NK-92 treated with Interleukin-12 subunit alpha and Interleukin-12 subunit beta, amount 100 ng/mL, for 24 hours (cell line): ENCODE measurements around the gene M1AP.

ENCODE experiments used
- DNase-seq: peaks from one replicate; lab custom pipeline; 2025; lab: John Stamatoyannopoulos, UW

The M1AP gene

DNA sequence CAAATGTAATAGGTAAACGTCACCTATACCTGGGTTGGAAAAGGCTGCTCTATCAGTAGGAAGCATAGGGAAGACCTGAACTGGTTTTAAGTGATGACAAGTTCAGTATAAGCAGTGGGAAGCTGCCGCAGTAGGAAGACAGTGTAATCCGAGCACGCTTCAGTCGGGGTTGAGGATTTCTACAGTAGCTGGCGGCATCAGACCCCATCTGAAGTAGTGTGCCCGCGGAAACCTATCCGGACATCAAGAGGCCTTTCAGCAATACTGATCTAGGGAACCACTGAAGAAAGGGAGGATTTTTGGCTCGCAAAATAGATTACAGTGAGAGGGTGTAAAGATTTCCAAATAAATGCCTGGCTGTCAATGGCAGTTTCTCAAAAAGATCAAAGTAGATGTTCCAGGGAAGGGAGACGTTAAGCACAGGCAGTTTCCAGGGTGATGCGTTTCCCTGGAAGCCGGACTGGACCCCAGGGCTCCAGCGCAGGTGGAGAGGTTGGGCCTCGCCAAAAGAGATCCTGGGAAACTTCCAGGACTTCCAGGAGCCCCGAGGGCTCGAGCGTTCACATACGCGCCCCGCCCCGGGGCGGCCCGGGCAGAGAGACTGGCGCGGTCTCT, 99.7 kb downstream of the M1AP start:
- no peak for DNase-seq

DNA sequence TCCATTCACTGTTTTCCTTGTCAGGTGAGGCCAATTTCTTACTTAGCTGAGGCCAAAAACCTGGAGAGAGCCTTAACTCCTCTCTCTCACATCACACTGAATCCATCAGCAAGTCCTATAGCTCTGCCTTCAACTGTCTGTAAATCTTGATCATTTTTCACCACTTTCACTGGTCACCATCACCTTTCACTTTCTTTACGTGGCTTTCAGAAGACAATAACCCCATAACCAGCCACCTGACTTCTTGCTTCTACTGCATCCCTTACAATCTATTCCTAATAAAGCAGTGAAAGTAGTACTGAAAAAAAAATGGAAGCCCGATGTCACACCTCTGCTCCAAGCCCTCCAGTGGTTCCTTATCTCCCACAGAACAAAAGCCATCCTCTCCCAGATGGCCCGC, 102.1 kb downstream of the M1AP start:
- DNase-seq = no peak

DNA sequence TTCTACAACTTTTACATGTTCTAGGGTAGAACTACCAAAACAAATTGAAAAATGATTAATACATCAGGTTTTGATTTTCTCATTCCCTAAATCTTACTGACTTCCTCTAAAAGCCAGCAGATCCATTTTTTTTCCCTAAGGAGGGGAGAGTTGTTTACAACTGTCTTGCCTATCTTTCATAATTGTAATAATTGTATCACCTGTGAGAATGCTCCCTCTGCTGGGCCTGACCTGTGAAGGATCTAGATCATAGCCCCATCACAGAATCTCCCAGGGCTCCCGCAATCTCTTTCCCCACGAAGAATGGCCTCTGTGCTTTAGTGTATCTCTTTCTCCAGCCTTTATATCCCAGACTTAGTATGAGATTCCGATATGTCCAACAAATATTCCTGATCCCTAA, 103.5 kb downstream of the M1AP start:
- no peak for DNase-seq

DNA sequence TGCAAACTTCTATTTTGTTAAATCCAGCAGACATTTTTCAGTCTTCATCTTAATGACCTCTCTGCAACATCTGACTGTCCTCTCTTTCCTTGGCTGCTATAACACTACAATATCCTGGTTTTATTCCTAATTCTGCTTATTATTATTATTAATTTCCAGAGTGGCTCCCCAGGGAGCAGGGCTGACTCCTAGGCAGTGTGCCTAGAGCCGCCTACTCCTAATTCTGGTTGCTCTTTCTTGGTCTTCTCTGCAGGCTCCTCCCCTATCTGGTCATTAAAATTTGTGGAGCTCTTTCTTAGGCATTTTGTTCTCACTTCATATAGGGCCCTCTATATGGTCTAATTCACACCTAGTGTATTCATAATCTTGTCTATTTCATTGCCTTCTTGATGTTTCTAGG, 105.2 kb downstream of the M1AP start:
- DNase-seq = no peak

DNA sequence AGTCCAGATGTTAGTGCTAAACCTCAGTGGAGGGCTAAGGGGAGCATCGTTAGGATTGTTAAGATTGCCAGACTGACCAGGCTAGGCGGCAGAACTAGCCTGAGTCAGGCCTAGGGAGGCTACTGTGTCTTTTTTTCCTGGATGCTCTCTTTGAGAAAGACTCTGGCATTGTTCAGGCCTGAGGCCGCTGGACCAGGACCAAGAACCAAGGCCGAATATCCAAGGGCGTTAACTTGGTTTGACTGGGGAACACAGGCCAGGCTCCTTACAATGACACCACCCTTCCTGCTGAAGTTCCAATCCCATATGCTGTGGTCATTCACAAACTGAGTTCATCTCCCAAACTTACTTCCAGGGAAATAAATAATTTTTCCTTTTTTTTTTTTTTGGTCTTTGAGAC, 107.8 kb downstream of the M1AP start:
- DNase-seq = no peak

DNA sequence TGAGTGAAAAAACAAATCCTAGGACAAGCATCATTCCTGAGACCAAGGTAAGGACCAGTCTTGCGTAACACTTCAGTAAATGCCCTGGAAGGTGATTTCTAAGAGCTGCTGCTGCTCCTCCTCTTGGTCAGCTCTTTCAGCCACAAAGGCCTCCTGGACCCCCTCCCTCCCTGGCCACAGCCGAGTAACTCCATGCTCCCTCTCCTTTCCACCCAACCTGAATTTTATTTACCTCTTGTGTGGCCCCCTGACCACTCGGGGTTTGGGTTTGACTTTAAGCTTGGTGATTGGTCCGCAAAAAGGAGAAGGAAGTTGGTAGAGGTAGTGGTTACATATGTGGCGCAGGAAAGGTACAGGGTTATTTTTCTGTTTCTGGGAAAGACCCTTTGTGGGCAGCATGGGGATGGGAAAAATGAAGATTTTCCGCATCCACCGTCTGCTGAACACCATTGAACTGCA, 109.2 kb downstream of the M1AP start:
- no peak for DNase-seq

DNA sequence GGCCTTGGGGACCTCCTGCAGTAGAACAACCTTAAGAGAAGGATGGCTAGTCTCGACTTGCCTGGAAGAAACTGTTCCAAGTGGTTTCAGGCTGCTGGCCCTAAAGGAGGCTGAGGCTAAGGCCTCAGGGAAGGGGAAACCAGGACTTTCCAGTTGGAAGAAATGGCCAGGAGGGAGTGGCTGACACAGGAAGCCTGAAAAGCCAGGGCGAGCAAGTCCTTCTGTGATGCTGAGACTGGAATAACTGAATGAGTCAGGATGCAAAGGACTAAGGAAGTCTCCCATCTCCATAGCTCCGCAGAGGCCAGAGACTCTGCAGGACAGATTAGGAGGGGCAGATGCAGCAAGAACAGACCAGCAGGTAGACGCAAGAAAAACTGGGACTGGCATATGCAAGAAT, 111.0 kb downstream of the M1AP start:
- no peak for DNase-seq

DNA sequence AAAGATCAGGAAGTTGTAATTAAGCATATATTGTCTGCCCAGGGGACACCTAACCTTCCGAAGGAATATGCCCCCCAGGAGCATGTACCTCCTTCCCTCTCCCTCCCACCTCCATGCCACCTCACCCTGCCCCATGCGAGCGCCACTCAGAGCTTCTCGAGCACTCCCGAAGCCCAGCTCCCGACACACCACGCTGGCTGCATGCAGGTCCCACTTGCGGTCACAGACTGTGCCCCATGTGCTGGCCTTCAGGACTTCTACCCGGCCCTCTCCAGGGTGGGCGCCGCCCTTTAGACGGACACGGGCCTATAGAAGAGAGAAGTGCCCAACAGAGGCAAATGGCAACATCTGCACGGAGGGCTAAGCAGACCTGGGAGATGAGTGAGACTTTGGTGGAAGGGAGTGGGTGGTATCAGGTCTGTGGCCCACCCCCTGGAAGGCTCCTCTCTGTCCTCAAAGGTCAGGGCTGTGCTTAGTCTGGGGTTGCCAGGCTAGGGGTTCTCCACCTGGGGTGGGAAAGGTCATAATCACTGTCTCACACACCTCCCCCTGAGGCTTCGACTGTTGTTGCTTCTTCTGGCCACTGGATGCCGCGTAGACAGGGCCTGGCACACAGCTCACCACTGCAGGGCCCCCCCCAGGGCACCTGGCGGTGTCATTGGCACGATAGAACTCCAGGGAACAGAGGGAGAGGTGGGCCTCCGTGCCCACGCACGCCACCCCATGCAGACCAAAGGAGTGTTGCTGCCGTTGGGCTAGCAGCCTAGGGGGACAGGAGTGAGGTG, 111.8 kb downstream of the M1AP start:
- no peak for DNase-seq

DNA sequence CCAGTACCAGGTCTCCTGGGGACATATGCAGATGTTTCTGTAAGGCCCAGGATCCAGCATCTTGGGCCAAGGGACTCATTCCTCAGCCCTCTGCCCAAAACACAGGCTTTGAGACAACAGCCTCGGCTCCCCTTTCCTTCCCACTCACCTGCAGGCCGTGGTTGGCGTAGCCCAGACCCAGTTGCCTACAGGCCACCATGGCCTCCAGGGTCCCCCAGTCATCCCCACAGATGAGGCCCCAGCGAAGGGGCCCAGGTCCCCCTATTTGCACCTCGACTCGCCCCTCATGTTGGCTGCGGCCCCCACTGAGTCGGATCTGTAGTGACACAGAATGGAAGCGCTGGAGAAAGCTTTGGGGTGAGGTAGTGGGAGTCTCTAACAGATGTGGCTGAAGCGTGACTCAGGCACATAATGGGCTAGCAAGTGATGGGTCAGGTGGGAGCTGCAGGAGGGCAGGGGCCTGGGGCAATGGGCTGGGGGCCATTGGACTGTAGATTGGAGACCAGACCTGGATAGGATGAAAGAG, 112.6 kb downstream of the M1AP start:
- no peak for DNase-seq

DNA sequence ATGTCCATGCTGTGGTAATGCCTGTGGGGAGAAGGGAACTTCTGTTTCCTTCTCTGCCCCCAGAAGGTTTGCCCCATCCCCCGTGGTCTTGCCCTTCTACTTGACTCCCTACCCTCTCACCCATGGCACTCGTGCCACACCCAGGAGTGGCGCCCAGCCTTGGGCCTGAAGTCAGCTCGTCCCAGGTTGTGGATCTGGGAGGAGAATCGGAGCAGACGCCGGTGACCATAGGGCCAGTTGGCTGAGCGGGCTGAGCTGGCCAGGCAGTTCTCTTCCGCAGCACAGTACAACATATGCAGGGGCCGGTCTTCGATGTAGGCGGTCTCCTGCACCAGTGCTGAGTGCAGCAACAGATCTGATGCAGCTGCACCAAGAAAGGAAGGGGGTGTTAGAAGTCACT, 113.7 kb downstream of the M1AP start:
- no peak for DNase-seq

DNA sequence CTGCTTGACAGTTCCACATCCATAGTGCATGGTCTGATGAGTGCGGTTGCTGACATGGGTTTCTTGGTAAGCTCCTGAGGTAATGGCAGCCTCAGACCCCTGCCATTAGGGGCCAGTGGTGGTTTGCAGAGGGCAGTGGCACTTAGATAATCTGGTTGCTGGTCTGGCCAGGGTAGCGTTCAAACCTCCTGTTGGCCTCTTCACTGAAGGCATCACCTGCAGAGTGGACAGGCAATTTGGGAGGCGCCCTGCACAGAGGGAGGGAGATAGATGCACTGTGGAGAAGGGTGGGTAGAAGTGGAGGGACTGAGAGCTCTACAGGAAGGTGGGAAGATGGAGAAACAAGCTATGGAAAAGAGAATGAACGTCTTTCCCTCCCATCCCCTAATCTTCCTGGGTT, 114.7 kb downstream of the M1AP start:
- DNase-seq = no peak

DNA sequence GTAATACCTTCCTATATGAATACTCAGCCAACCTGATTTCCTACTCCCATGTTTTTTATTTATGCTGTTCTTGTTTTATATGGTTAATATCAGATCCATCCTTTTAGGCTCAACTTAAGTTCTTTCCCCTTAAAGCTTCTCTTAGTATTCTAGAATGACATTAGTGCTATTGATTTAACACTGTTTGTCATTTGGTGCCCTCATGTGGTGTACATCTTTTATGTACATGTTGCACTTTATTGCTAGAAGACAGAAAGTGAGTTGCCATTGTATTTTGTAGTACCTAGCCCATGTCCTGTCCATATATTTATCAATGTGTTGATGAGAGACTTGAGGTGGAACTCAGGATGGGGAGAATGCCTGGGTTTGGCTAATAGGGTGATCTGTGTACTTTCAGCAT, 115.9 kb downstream of the M1AP start:
- DNase-seq = no peak

DNA sequence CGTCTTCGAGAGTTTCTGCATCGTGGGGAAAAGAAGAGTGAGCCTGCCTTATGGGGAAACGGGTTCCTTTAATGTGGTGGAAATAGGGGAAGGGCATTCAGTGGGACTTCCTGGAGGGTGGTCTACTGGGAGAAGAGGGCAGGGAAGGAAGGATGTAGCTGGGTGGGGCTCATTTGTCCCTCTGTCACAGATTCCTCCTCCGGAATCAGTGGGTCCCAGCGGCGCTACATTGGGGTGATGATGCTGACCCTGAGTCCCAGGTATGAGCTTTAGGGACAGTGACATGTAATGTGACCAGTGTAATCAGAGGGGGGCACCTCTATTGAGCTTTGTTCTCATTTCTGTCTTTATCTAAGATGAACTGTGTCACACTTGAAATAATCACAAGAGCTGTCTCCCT, 116.5 kb downstream of the M1AP start:
- no peak for DNase-seq

DNA sequence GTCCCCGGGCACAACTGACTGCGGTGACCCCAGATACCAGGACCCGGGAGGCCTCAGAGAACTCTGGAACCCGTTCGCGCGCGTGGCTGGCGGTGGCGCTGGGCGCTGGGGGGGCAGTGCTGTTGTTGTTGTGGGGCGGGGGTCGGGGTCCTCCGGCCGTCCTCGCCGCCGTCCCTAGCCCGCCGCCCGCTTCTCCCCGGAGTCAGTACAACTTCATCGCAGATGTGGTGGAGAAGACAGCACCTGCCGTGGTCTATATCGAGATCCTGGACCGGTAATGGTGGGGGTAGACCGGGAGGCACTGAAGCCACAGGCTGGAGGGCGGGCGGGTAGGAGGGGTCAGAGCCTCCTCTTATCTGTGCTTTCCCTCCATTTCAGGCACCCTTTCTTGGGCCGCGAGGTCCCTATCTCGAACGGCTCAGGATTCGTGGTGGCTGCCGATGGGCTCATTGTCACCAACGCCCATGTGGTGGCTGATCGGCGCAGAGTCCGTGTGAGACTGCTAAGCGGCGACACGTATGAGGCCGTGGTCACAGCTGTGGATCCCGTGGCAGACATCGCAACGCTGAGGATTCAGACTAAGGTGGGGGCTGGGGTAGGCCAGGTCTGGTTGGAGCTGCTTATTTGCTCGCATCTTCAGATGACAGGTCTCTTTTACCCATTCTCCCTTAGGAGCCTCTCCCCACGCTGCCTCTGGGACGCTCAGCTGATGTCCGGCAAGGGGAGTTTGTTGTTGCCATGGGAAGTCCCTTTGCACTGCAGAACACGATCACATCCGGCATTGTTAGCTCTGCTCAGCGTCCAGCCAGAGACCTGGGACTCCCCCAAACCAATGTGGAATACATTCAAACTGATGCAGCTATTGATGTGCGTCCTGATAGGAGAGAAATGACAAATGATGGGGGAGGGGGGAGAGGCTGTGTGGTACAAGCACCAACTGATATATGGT, 117.6 kb downstream of the M1AP start:
- DNase-seq = peak; percentile 64

DNA sequence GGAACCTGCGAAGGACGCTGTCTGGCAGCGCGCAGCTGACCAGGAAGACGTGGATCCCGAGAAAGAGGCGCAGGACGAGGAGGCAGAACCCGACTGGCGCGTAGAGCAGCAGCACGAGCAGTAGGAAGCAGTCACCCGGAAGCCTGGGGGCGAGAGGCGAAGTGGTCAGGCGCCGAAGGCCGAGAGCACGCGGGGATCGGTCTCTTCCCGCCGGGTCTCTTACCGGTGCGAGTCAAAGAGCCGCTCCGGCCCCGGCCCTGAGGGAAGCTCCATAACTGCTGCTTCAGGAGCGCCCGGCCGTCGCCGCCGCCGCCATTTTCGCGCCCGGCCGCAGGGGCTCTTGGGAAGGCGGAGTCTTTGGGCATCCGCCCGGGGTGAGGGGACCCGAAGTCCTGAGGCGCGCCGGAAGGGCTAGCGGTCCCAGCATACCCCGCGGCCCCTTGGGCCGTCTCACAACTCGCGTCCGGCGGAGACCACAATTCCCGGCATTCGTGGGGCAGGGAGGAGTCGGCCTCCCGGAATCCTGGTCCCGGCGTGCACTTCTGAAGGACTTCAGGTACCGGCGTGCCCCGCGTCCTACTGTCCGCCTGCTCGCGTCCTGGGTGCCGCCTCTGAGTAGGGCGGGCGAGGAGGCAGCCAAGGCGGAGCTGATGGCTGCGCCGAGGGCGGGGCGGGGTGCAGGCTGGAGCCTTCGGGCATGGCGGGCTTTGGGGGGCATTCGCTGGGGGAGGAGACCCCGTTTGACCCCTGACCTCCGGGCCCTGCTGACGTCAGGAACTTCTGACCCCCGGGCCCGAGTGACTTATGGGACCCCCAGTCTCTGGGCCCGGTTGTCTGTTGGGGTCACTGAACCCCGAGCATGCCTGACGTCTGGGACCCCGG, 118.5 kb downstream of the M1AP start, which contains the start of the genes AUP1 and HTRA2:
TSS of gene AUP1 (minus strand) at position 350 of the 882 bp plus-strand sequence. CDS start at position 273, 77 bp downstream.
TSS of gene HTRA2 (plus strand) at position 577 of the 882 bp plus-strand sequence. CDS start at position 651, 74 bp downstream.
- DNase-seq = peak; percentile 97

DNA sequence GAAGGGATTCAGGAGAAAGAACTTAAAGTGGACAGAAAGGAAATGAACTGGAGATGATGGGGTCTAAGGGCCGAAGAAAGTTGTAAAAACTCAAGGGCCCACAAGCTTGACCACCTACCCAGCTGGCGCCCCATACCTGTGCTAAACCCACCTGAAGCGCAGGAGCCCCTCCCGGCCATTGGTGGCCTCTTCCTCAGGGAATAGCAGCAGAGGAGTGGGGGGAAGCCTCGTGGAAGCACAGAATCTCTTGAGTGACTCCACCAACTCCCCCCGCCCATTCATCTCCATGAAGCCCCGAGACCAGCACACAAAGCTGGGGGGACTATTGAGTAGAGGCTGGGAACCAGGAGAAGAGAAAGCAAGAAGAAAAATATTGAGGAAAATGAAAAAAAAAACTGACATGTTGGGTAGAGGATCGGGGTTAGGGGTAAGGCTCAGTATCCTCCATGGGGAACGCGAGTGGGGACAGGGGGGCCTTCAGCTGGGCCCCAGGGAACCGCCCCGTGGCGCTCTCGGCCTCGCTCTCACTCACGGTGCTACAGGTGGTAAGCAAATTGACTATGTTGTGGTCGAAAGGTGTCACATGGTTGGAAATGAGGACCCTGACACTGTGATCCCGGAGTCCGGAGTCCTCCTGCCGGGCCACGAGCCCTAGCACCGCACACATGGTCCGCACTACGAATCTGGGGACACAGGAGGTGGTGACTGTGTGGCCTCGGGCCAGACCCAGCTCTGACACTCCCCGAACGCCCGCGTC, 119.4 kb downstream of the M1AP start:
- no peak for DNase-seq

DNA sequence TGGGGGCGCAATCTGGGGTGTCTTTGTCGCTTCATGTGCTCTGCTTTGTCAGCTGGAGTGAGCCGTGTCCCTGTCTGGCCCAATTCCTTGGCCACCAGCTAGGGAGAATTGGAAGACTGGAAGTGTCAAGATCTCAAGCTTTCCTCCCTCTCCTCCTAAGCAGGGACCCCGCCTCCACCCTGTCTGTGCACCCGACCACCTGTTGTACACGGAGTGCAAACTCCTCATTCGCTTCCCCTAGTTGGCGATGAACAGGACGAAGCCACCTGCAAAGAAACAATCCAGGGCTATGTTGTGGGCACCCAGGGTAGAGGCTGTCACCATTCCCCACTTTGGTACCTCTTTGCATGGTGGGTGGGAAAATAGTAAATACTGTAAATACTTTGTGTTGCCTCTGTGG, 120.4 kb downstream of the M1AP start:
- no peak for DNase-seq

DNA sequence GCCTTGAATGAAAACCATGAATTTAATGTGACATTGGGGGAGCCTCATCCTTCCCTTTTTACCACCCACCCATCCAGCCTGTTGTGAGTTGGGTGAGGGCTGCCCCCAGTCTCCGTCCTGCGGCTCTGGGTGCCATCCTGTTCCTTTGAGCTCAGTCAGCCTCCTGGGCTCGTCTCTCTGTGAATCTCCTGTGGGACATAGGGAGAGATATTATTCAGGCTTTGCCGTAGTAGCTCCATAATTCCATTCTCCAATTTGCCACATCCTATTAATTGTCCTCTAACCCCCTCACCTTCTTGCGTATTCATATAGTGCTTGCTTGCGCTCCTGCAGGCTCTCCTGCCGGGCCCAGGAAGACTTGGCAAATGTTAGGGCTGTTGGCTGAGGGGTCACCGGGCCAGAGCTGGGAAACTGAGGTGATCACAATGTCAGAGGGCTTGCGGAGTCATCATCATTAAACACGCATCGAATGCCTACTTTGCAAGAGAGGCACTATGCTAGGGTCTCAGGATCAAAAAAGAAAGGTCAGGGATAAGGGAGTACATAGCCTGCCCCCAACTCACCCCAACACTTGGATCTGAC, 121.4 kb downstream of the M1AP start:
- no peak for DNase-seq

DNA sequence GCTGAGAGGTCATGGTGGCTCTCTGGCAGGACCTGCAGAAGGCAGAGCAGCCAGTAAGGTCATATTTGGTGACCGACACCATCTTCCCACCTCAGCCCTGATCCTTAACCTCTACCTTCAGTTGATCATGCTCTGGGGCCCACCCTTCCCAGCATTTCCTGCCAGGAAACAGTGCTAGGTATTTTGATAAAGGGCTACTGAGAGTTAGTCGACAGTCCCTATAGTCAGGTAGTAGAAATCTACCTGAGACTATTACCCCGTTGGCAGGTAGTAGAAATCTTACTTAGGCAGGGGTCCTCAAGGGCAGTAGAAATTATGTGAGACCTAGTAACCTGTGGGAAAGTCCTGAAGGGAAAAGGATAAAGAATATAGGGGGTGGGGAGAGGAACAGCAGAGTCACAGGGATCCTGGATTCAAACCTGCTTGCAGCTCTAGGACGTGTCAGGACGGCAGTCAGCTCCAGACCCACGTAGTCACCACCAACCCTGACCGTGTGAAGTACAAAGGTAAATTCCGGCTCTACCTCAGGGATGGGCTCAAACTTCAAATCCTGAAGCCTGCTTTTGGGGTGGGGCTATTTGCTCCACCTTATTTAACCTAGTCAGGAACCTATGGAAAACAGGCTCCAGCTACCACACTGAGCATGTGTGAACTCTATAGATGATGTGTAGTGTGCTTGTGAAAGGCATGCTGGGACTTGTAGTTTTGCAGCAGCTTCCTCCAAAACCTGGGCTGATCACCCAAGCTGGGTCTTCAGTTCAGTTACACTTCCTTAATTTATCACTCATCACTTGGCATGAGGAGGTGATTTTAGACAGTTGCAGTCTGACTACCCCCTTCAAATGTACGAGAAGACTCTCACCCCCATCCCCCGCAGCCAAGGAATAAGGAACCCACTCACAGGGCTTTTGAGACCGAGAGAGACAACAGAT, 122.1 kb downstream of the M1AP start, which contains the start of gene DQX1:
TSS of gene DQX1 (minus strand) at position 515 of the 932 bp plus-strand sequence. CDS start at position 13, 502 bp downstream.
- DNase-seq = no peak
